K562 (cell line): ENCODE measurements around the gene GFAP. TPM values are rescaled to one million over a fixed set of nuclear protein-coding genes. Genes with fewer than 3 reads are reported as not detected.

Experiments
- ATAC-seq: fragments of 200-7000 bp; cut with Tn5 transposase; 3 replicates; pipeline ENCODE4 v1.9.1; 2020; ENCODE audit warnings: moderate library complexity
- BruUV-seq: library from RNA; stranded (reverse); fragments of 400-500 nt; replicated peaks from 2 replicates; lab custom pipeline; 2021; lab: Mats Ljungman, UMichigan
- CTCF ChIA-PET: fragments of 300-600 bp; formaldehyde crosslinking; extraction: SDS; loops from one replicate; lab custom pipeline; 2021; ENCODE audit warnings: low intra/inter-chr PET ratio; lab: Yijun Ruan, JAX
- POLR2A ChIA-PET: fragments of 300-600, 350-650 bp; sonication (Branson Sonifier 250); formaldehyde crosslinking; extraction: SDS; loops from one replicate; lab custom pipeline; 2021; ENCODE audit warnings: antibody characterized with exemption, inconsistent platforms; lab: Yijun Ruan, JAX
- DNase-seq, 4 experiments: peaks; one replicate each; pipeline versions ENCODE4 v3.0.0 to v3.0.0-alpha.2; 2011 to 2018; ENCODE audit warnings: low spot score in 3 of 4, mixed read lengths in 3 of 4; ENCODE audit errors: extremely low read depth in 1 of 4
- FAIRE-seq: peaks from 2 replicates; lab custom pipeline; 2011; peaks lifted over from hg19 to GRCh38; lab: Jason Lieb, UNC
- H2AFZ ChIP-seq: 2 replicates; pipeline ENCODE4 v1.6.0; 2011; ENCODE audit warnings: low read depth, low read length, control low read depth, inconsistent platforms
- H3K27ac ChIP-seq: fragments of 200-600 bp; 3 replicates; pipeline ENCODE4 v1.8.0; 2011; ENCODE audit warnings: low read depth, mild to moderate bottlenecking, control low read depth, inconsistent platforms, low read length, moderate library complexity, mixed read lengths; ENCODE audit errors: extremely low read depth
- H3K27me3 ChIP-seq, 2 experiments: fragments of 300-600 bp in 1 of 2; 2 replicates in 1 of 2; 3 replicates in 1 of 2; pipeline versions ENCODE4 v1.6.0 to v1.8.0; 2011; ENCODE audit warnings: inconsistent platforms in 2 of 2, low read length in 2 of 2, mild to moderate bottlenecking in 1 of 2, mixed read lengths in 1 of 2, moderate library complexity in 1 of 2; ENCODE audit not compliant: control insufficient read depth in 2 of 2, insufficient read depth in 2 of 2
- H3K36me3 ChIP-seq: fragments of 300-600 bp; 3 replicates; pipeline ENCODE4 v1.8.0; 2011; ENCODE audit warnings: mild to moderate bottlenecking, low read length, inconsistent platforms; ENCODE audit not compliant: control insufficient read depth, insufficient read depth
- H3K4me1 ChIP-seq, 2 experiments: fragments of 200-600 bp in 1 of 2; replicated peaks in 1 of 2; 2 replicates in 1 of 2; 3 replicates in 1 of 2; pipeline versions ENCODE4 v1.5.1 to v1.8.0; 2011; ENCODE audit warnings: inconsistent platforms in 2 of 2, low read length in 2 of 2, mild to moderate bottlenecking in 1 of 2, mixed read lengths in 1 of 2, moderate library complexity in 1 of 2; ENCODE audit not compliant: control insufficient read depth in 2 of 2, insufficient read depth in 2 of 2
- H3K4me2 ChIP-seq: 2 replicates; pipeline ENCODE4 v1.6.1; 2011; ENCODE audit warnings: low read length, control low read depth, inconsistent platforms, mixed read lengths; ENCODE audit not compliant: insufficient read depth
- H3K4me3 ChIP-seq: fragments of 200-600 bp; sonication (generic), shearing (Covaris generic); 2 replicates; pipeline ENCODE4 v1.5.1; 2016; ENCODE audit warnings: control low read depth, inconsistent platforms
- H3K79me2 ChIP-seq: fragments of 200-600 bp; 3 replicates; pipeline ENCODE4 v1.8.0; 2011; ENCODE audit warnings: low read length, inconsistent platforms; ENCODE audit not compliant: control insufficient read depth, insufficient read depth
- H3K9ac ChIP-seq, 2 experiments: 2 replicates each; pipeline versions ENCODE4 v1.6.0 to v1.6.1; 2011; ENCODE audit warnings: low read depth in 2 of 2, low read length in 2 of 2, control low read depth in 1 of 2, inconsistent platforms in 1 of 2, mild to moderate bottlenecking in 1 of 2, mixed read lengths in 1 of 2; ENCODE audit not compliant: insufficient read depth in 1 of 2
- H3K9me1 ChIP-seq: one replicate; pipeline ENCODE4 v1.6.0; 2011; ENCODE audit warnings: inconsistent platforms, mild to moderate bottlenecking, low read length, moderate library complexity; ENCODE audit not compliant: control insufficient read depth, insufficient read depth
- H3K9me3 ChIP-seq: replicated peaks from 2 replicates; pipeline ENCODE4 v1.5.1; 2011; ENCODE audit warnings: low read depth, low read length, inconsistent platforms; ENCODE audit not compliant: control insufficient read depth, insufficient read depth
- H4K20me1 ChIP-seq: replicated peaks from 2 replicates; pipeline ENCODE4 v1.6.1; 2011; ENCODE audit warnings: low read length, inconsistent platforms, mixed read lengths; ENCODE audit not compliant: control insufficient read depth, insufficient read depth
- CBX5 ChIP-seq: IDR thresholded peaks from 2 replicates; pipeline ENCODE4 v1.6.1; 2014; ENCODE audit warnings: low read depth, borderline replicate concordance
- HCFC1 ChIP-seq: IDR thresholded peaks from 2 replicates; pipeline ENCODE4 v1.6.1; 2012; ENCODE audit warnings: low read depth, low read length, improper control_type of control experiment
- HDAC2 ChIP-seq: fragments of 450-650 bp; IDR thresholded peaks from 2 replicates; pipeline ENCODE4 v1.6.1; 2016; ENCODE audit warnings: mild to moderate bottlenecking
- HNRNPK ChIP-seq: fragments of 200-400 bp; formaldehyde crosslinking; IDR thresholded peaks from one replicate; pipeline ENCODE4 v1.6.1; 2018; ENCODE audit warnings: mild to moderate bottlenecking, low read depth, low read length; ENCODE audit not compliant: poor library complexity, severe bottlenecking
- KDM4B ChIP-seq, 2 experiments: fragments of 450-650 bp in 1 of 2; sonication (generic) in 1 of 2; IDR thresholded peaks; 2 replicates each; pipeline ENCODE4 v1.6.1; 2016 to 2017; ENCODE audit warnings: borderline replicate concordance in 2 of 2, antibody characterized with exemption in 1 of 2, low read depth in 1 of 2, mild to moderate bottlenecking in 1 of 2
- MBD1 ChIP-seq: fragments of 250-450 bp; sonication (Bioruptor Pico); IDR thresholded peaks from 2 replicates; pipeline ENCODE4 v1.8.0; 2022; ENCODE audit warnings: inconsistent platforms
- NFATC3 ChIP-seq: fragments of 450-650 bp; IDR thresholded peaks from 2 replicates; pipeline ENCODE4 v1.6.1; 2017; ENCODE audit warnings: mild to moderate bottlenecking
- NFIX ChIP-seq: fragments of 250-450 bp; sonication (Bioruptor Pico); IDR thresholded peaks from 2 replicates; pipeline ENCODE4 v1.4.0; 2020; ENCODE audit warnings: low read depth, mild to moderate bottlenecking, moderate library complexity
- NR4A1 ChIP-seq, 2 experiments: fragments of 250-450 bp in 1 of 2; fragments of 450-650 bp in 1 of 2; sonication (Bioruptor Pico) in 1 of 2; IDR thresholded peaks; 2 replicates each; pipeline versions ENCODE4 v1.4.0 to v1.6.1; 2016 to 2020; ENCODE audit warnings: mild to moderate bottlenecking in 2 of 2, missing compliant biosample characterization in 1 of 2, missing genetic modification characterization in 1 of 2, moderate library complexity in 1 of 2
- PBX2 ChIP-seq, 2 experiments: IDR thresholded peaks in 1 of 2; conservative IDR thresholded peaks in 1 of 2; 2 replicates each; pipeline ENCODE4 v1.6.1; 2016; ENCODE audit warnings: low read depth in 2 of 2, mild to moderate bottlenecking in 1 of 2, missing compliant biosample characterization in 1 of 2, missing genetic modification characterization in 1 of 2, moderate library complexity in 1 of 2
- RBM15 ChIP-seq: fragments of 200-400 bp; formaldehyde crosslinking; IDR thresholded peaks from 2 replicates; pipeline ENCODE4 v1.6.1; 2018; ENCODE audit warnings: mild to moderate bottlenecking, low read length, moderate library complexity; ENCODE audit not compliant: insufficient read depth
- RFX7 ChIP-seq: fragments of 250-450 bp; sonication (Bioruptor Pico); IDR thresholded peaks from 2 replicates; pipeline ENCODE4 v1.5.1; 2021; ENCODE audit warnings: mild to moderate bottlenecking
- RUNX1 ChIP-seq: sonication (generic); IDR thresholded peaks from 2 replicates; pipeline ENCODE4 v1.6.1; 2016; ENCODE audit warnings: antibody characterized with exemption, low read depth
- SRSF9 ChIP-seq: fragments of 200-400 bp; formaldehyde crosslinking; IDR thresholded peaks from 2 replicates; pipeline ENCODE4 v1.6.1; 2017; ENCODE audit warnings: low read depth, low read length, borderline replicate concordance
- TARDBP ChIP-seq: fragments of 450-650 bp; IDR thresholded peaks from 2 replicates; pipeline ENCODE4 v1.6.1; 2016
- TEAD2 ChIP-seq: fragments of 450-650 bp; IDR thresholded peaks from 2 replicates; pipeline ENCODE4 v1.6.1; 2016; ENCODE audit warnings: missing genetic modification characterization, control low read depth, missing compliant biosample characterization
- ZBTB1 ChIP-seq: sonication (generic); formaldehyde crosslinking; IDR thresholded peaks from 2 replicates; pipeline ENCODE4 v1.8.1; 2023; ENCODE audit warnings: missing genetic modification reagents, low read depth, mild to moderate bottlenecking, borderline replicate concordance
- ZC3H4 ChIP-seq: sonication (generic); formaldehyde crosslinking; IDR thresholded peaks from 2 replicates; pipeline ENCODE4 v1.9.0; 2021; ENCODE audit warnings: missing genetic modification reagents, borderline replicate concordance
- ZNF224 ChIP-seq: sonication (generic); formaldehyde crosslinking; IDR thresholded peaks from 2 replicates; pipeline ENCODE4 v1.8.0; 2022; ENCODE audit warnings: mild to moderate bottlenecking, missing genetic modification reagents
- WGBS: fragments of 100-300 bp; shearing (Covaris generic); methylation state at CpG from one replicate; pipeline ENCODE4 v1.1.6; 2016; ENCODE audit warnings: low coverage, mixed read lengths; ENCODE audit not compliant: insufficient coverage; ENCODE audit errors: missing lambda C conversion rate; 5-methylcytosine and 5-hydroxymethylcytosine counted together
- in situ Hi-C: fragments of 300-500 bp; cut with MboI; formaldehyde crosslinking; loops from 4 replicates; pipeline ENCODE4 v1.15.0; 2018; ENCODE audit warnings: inconsistent platforms, mixed read lengths
- intact Hi-C: fragments of 100-400 bp; cut with micrococcal nuclease; formaldehyde crosslinking; loops from 2 replicates; pipeline ENCODE4 v1.14.2; 2022
- polyA plus RNA-seq, 8 experiments: library from polyadenylated mRNA; depleted of rRNA in 4 of 8; stranded (reverse) in 5 of 8; unstranded in 3 of 8; fragments of >200 nt; fragmentation: Nextera tagmentation in 2 of 8; fragmentation: Illumina TruSeq in 1 of 8; extraction: Ambion mirVana in 2 of 8; extraction: Trizol in 1 of 8; gene quantifications; 2 replicates each; pipeline versions ENCODE4 v1.2.1 to v1.2.3, GENCODE V29; 2011 to 2014; ENCODE audit warnings: inconsistent platforms in 1 of 8, missing spikeins in 1 of 8
- total RNA-seq, 7 experiments: library from RNA; depleted of rRNA in 6 of 7; stranded (reverse); fragments of >200 nt in 6 of 7; fragmentation: Illumina TruSeq in 2 of 7; extraction: Trizol in 2 of 7; gene quantifications; 2 replicates each; pipeline versions ENCODE4 v1.2.1 to v1.2.3, GENCODE V29; 2011 to 2021; ENCODE audit warnings: low replicate concordance in 1 of 7

The GFAP gene
- total and polyA plus RNA-seq, 9 of the 15 experiments (the other 6 are each of a cell fraction or from before 2014, with no cell fraction given): 0.07 to 1.4 (median 0.60) TPM; not detected in 1

- 0 out of 5 replicates have a peak, but pooled peaks cover 0 to 3% of the 10 kb centered on the region in 2 experiments for H3K4me1 ChIP-seq
- intact Hi-C loops (no loop called here), in situ Hi-C loops (no loop called here)
- ATAC-seq (no peak), FAIRE-seq (no peak), DNase-seq (no peak)
- ChIA-PET POLR2A (interaction anchor here (0.9 to 1.0 kb wide), 2 partner anchors 11 to 13 kb away, joined by 3 read pairs; no protein-coding TSS in a partner anchor), CTCF (no interaction called here)
- peak overlapping the region in 1 of 2 experiments; percentile 60; a peak in 2 of 4 replicates for H3K9ac ChIP-seq
- peaks cover 71% of the 10 kb centered on the region for H3K36me3 ChIP-seq
- H3K27me3 ChIP-seq: no peaks in the 10 kb centered on the region
- H3K79me2 ChIP-seq: no peaks in the 10 kb centered on the region
- H3K9me1 ChIP-seq: no peaks in the 10 kb centered on the region
- H3K4me3 ChIP-seq: no peak overlapping the region
- BruUV-seq: no TSS peak
- H2AFZ ChIP-seq: no peak overlapping the region
- H3K9me3 ChIP-seq: no peaks in the 10 kb centered on the region
- peaks cover 9% of the 10 kb centered on the region for H4K20me1 ChIP-seq
- H3K4me2 ChIP-seq: no peak overlapping the region
- WGBS: 90% methylated on average over 2 of the region's 3 CpGs
- no peak overlapping the region for H3K27ac ChIP-seq
- no peak for TF ChIP-seq KDM4B (IDR thresholded peaks at IDR 0.05; ENCODE audit: borderline replicate concordance in 2 of 2, low read depth in 1 of 2)
- TF ChIP-seq HDAC2: no peak
- no peak for TF ChIP-seq HNRNPK
- TF ChIP-seq PBX2 (CRISPR knock-in tag; IDR thresholded peaks at IDR 0.05; ENCODE audit: low read depth): no peak
- no peak for TF ChIP-seq PBX2 (tag; conservative IDR thresholded peaks at IDR 0.05; ENCODE audit: low read depth)
- TF ChIP-seq TEAD2 (tag): no peak
- no peak for TF ChIP-seq ZC3H4 (CRISPR knock-in tag)
- no peak for TF ChIP-seq RUNX1
- no peak for TF ChIP-seq MBD1 (CRISPR knock-in tag)
- TF ChIP-seq RBM15: no peak
- no peak for TF ChIP-seq ZBTB1 (CRISPR knock-in tag)
- no peak for TF ChIP-seq HCFC1
- no peak for TF ChIP-seq SRSF9
- TF ChIP-seq ZNF224 (CRISPR knock-in tag): no peak
- no peak for TF ChIP-seq RFX7 (CRISPR knock-in tag)
- no peak for TF ChIP-seq NFIX (CRISPR knock-in tag)
- TF ChIP-seq TARDBP: no peak
- TF ChIP-seq NFATC3: no peak
- TF ChIP-seq CBX5: no peak
- TF ChIP-seq NR4A1 (CRISPR knock-in tag; IDR thresholded peaks at IDR 0.05): no peak
- no peak for TF ChIP-seq NR4A1 (tag; IDR thresholded peaks at IDR 0.05)
Measured at GRCh38 chr17:44927696-44928095, 12.4 kb upstream of the GFAP start.
